ES-I3 (cell line): Measurements from ENCODE around the gene TENM4.

Source experiments
- H3K36me3 ChIP-seq: 2 replicates; pipeline ENCODE4 v1.6.1; 2013; ENCODE audit warnings: mild to moderate bottlenecking, low read length, control low read depth, moderate library complexity; ENCODE audit not compliant: insufficient read depth
- H3K4me1 ChIP-seq: 2 replicates; pipeline ENCODE4 v1.6.1; 2013; ENCODE audit warnings: mild to moderate bottlenecking, control low read depth, low read length; ENCODE audit not compliant: insufficient read depth
- H3K9ac ChIP-seq: 2 replicates; pipeline ENCODE4 v1.6.1; 2013; ENCODE audit warnings: low read depth, mild to moderate bottlenecking, low read length, moderate library complexity
- H3K9me3 ChIP-seq: 2 replicates; pipeline ENCODE4 v1.6.1; 2013; ENCODE audit warnings: mild to moderate bottlenecking, low read length, moderate library complexity; ENCODE audit not compliant: control insufficient read depth, insufficient read depth

TENM4 gene

GRCh38 chr11:79033833-79034232 lies 407.0 kb downstream of the TENM4 start:
- Histone ChIP-seq H3K9ac (no peak overlapping the region), H3K4me1 (no peaks in the 10 kb centered on the region), H3K9me3 (no peaks in the 10 kb centered on the region), H3K36me3 (no peaks in the 10 kb centered on the region)

- Histone ChIP-seq H3K9ac (no peak overlapping the region), H3K9me3 (no peaks in the 10 kb centered on the region), H3K4me1 (no peaks in the 10 kb centered on the region), H3K36me3 (no peaks in the 10 kb centered on the region)
These were observed 410.4 kb downstream of the TENM4 start for GRCh38 chr11:79030448-79030847.

- Histone ChIP-seq H3K9me3 (no peaks in the 10 kb centered on the region), H3K9ac (no peak overlapping the region), H3K36me3 (no peaks in the 10 kb centered on the region), H3K4me1 (no peaks in the 10 kb centered on the region)
These were observed 412.6 kb downstream of the TENM4 start for GRCh38 chr11:79028225-79028624.

- no peak overlapping the region for H3K9ac ChIP-seq
- H3K36me3 ChIP-seq = no peaks in the 10 kb centered on the region
- H3K4me1 ChIP-seq = no peaks in the 10 kb centered on the region
- H3K9me3 ChIP-seq = no peaks in the 10 kb centered on the region
These were observed 413.9 kb downstream of the TENM4 start for GRCh38 chr11:79026803-79027445.

GRCh38 chr11:79025622-79026021 lies 415.2 kb downstream of the TENM4 start:
- H3K36me3 ChIP-seq = no peaks in the 10 kb centered on the region
- no peaks in the 10 kb centered on the region for H3K9me3 ChIP-seq
- H3K9ac ChIP-seq = no peak overlapping the region
- no peaks in the 10 kb centered on the region for H3K4me1 ChIP-seq

DNA sequence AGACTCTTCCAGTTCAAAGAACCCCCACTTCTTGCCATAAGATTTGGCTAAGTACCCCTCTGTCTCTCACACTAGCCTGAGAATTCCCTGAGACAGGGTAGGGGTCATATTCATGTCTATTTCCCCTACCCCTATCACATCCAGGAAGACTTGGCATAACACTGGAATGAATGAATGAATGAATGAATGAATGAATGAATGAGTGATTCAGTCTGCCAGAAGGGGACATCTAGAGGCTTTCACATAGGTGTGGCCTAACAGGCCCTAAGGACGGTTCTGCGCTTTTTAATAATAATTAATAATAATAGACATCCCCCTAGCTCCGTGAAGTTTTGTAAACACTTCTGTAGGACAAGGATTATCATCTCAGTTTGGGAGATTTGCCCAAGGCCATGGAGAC lies 415.7 kb downstream of the TENM4 start:
- no peaks in the 10 kb centered on the region for H3K4me1 ChIP-seq
- H3K9ac ChIP-seq = no peak overlapping the region
- H3K36me3 ChIP-seq = no peaks in the 10 kb centered on the region
- H3K9me3 ChIP-seq = no peaks in the 10 kb centered on the region

GRCh38 chr11:79022265-79022664 lies 418.6 kb downstream of the TENM4 start:
- H3K4me1 ChIP-seq = no peaks in the 10 kb centered on the region
- H3K9me3 ChIP-seq = no peaks in the 10 kb centered on the region
- no peaks in the 10 kb centered on the region for H3K36me3 ChIP-seq
- no peak overlapping the region for H3K9ac ChIP-seq

DNA sequence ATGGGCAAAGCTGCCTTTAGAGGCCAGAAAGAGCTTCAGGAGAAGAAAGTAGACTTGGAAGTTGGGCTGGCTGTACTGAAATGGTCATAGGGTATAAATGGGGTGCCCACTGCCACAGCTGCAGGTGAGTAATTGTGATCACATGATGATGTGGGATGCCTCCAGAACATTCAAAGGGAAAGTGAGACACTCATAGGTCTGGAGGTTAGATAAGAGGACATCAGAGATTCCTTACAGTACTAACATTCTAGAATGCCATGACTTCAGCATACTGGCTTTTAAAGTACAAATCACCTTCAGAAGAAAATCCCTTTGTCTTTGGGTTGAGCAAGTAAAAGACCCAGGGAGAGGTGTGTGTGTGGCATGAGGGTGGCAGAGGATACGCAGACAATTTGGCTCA lies 419.2 kb downstream of the TENM4 start:
- Histone ChIP-seq H3K4me1 (no peaks in the 10 kb centered on the region), H3K9ac (no peak overlapping the region), H3K9me3 (no peaks in the 10 kb centered on the region), H3K36me3 (no peaks in the 10 kb centered on the region)

DNA sequence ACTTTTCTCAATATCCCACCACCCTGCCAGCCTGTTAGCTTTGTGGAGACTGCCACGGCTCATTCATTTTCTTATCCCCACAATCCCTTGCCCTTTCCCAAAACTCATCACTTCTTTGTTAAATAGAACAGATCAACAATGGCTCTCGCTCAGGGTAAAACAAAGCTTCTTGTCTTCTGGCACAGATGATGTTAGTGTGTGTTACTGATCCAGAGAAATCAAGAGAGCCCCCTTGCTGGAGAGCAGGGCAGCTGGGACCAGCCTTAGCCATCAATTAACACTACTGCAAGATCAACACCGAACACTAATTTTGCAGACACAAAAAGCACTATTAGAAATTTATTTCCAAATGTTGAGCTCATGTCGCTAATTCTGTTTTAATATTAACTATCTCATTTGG lies 420.9 kb downstream of the TENM4 start:
- no peaks in the 10 kb centered on the region for H3K4me1 ChIP-seq
- no peaks in the 10 kb centered on the region for H3K36me3 ChIP-seq
- H3K9ac ChIP-seq = no peak overlapping the region
- no peaks in the 10 kb centered on the region for H3K9me3 ChIP-seq

DNA sequence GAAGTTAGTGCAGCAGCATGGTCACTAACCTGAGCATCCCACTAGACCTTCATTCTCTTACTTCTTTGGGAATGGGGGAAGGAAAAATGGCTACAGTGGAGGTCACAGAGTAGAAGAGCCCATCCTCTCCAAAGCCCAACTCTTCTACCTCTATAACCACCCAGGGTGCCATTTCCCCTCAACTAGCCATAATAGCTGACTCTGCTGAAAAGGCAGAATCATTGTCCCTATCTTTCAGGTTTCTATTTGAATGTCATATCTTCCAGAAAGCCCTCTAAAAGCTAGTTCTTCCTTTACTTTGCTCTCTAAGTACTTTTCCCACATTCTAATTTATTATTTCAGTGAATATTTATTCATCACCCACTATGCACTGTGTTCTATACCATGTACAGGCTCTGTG lies 421.6 kb downstream of the TENM4 start:
- no peaks in the 10 kb centered on the region for H3K4me1 ChIP-seq
- H3K9ac ChIP-seq = no peak overlapping the region
- no peaks in the 10 kb centered on the region for H3K9me3 ChIP-seq
- no peaks in the 10 kb centered on the region for H3K36me3 ChIP-seq

- no peaks in the 10 kb centered on the region for H3K9me3 ChIP-seq
- no peak overlapping the region for H3K9ac ChIP-seq
- H3K36me3 ChIP-seq = no peaks in the 10 kb centered on the region
- H3K4me1 ChIP-seq = no peaks in the 10 kb centered on the region
These were observed 422.4 kb downstream of the TENM4 start for GRCh38 chr11:79018371-79018849.

DNA sequence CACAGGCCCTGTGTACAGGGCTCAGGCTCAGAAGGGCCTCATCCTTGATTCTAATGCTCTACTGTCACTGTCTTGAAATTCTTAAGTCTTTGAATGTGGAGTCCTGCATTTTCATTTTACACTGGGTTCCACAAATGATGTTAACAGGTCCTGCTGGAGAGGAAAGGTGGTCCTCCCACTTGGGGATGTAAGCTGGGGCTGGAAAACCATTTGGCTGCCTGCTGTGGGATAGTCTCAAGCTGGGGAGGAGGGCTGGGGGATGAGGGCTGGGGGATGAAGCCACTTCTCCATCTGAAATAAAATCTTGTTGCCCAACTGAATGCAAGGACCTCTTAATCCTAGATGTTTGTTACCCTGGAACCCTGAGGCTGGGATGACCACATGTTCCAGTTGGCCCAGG lies 423.0 kb downstream of the TENM4 start:
- Histone ChIP-seq H3K9ac (no peak overlapping the region), H3K36me3 (no peaks in the 10 kb centered on the region), H3K9me3 (no peaks in the 10 kb centered on the region), H3K4me1 (no peaks in the 10 kb centered on the region)

GRCh38 chr11:79013509-79013908 lies 427.3 kb downstream of the TENM4 start:
- H3K9me3 ChIP-seq = peaks cover 3% of the 10 kb centered on the region; the same call in 1 of the 2 replicates
- no peaks in the 10 kb centered on the region for H3K36me3 ChIP-seq

DNA sequence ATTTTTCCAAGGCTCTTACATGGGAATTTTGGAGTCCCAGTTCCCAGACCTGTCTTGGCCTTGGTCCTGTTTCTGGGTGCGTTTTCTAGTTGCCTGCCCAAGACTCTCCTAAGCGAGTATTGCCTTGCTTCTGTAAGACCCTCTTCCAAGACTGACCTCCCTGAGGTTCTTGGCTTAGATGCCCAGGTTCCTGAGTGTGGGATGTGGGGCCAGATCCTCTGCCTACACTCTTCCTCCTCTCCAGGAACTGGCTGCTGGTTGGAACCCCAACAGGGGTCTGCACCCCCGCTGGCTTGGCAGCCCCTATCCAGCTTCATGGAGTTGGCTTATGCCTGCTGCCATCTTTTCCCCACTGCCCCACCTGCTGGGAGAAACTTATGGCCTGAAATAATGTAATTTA lies 429.5 kb downstream of the TENM4 start:
- H3K9me3 ChIP-seq = peaks cover 3% of the 10 kb centered on the region; the same call in 1 of the 2 replicates
- H3K9ac ChIP-seq = no peak overlapping the region
- H3K36me3 ChIP-seq = no peaks in the 10 kb centered on the region
- H3K4me1 ChIP-seq = no peaks in the 10 kb centered on the region

More at GRCh38 chr11:79013509-79013908, 427.3 kb downstream of the TENM4 start:
- no peak overlapping the region for H3K9ac ChIP-seq
- no peaks in the 10 kb centered on the region for H3K4me1 ChIP-seq

DNA sequence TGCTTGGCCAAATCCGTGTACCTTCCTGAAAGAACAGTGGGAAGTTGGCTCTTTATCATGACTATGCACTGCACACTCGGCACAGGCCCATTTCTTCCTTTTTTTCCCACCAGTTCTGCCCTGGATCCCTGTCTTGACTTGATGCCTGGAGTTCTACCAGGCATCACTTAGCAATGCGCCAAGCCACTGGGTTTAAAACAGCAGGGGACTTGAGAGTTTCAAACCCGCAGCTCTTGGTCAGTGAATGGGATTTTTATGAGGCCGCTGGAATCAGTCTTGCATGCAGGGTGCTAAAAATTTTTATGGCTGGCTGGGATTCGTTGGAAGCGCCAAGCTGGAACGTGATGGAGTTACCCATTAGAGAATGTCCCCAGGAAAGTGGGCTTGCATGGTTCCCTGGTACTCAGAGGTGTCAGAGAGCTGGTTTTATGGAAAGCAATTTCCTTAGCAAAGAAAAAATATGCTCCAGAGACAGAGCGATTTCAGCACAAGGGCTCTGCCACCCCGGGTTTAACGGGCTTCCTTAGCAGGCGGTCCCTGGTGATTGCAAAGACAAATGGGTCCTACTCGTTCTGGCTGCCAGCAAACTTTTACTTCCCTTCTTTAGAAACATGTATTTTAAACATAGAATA lies 432.9 kb downstream of the TENM4 start:
- Histone ChIP-seq H3K4me1 (no peaks in the 10 kb centered on the region), H3K9me3 (peaks cover 3% of the 10 kb centered on the region; the same call in 1 of the 2 replicates), H3K9ac (no peak overlapping the region), H3K36me3 (no peaks in the 10 kb centered on the region)
